ENCODE results near the gene GCAT. TPM values are rescaled to one million over a fixed set of nuclear protein-coding genes. Genes with fewer than 3 reads are reported as not detected.

The GCAT gene
- total and polyA plus RNA-seq, 2 of the 4 experiments (the other 2 are of a cell fraction) = 20.6 to 32.3 TPM

DNA sequence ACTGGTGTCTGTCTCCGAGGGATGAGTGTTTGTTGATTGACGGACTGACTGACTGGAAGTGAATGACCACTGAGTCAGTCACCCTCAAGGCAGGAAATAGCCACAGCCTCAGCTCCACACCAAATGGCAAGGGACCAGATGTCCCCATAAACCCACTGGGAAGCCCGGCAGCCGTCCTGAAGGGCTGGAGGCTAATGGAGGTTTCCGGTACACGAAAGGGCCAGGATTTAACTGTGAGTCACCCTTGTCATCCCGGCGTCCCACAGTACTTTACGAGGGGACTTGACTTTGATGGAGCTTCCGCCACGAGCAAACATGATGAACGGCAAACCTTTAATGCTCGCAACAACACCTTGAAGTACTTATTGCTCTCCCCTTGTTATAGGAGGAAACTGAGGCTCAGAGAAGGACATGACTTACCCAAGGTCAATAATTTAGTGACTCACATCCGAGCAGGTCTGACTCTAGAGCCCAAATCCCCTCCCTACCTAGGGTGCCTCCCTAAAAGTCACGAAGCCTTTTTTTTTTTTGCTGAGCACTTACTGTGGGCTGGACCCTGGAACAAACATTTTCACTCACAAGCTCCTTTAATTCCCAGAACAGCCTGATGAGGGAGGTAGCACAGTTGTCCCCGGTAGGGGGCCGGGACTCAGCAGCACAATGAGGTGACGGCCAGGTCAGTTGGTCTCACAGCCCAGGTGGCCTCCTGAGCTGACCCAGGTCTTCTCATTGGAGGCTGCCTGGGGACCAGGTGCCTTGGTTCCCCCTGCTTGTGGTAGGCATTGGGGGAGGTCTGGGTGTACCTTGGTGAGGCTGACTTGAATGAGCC is 25.2 kb upstream of the GCAT start:
- no TSS peak for BruUV-seq (replicated peaks)
- Histone ChIP-seq H4K20me1 (ENCODE audit: insufficient read depth, low read length) (no peaks in the 10 kb centered on the region), H3K79me1 (ENCODE audit: low read depth in 1 of 2, low read length in 2 of 2) (peaks cover 0 to 13% of the 10 kb centered on the region in 2 experiments; a peak in 1 of 4 replicates), H3K9me3 (ENCODE audit: control insufficient read depth, insufficient read depth, low read length) (no peaks in the 10 kb centered on the region), H2AK9ac (replicated peaks; ENCODE audit: low read depth, low read length, poor library complexity) (peak overlapping the region; percentile 68), H3K27ac (ENCODE audit: insufficient read depth, low read length) (no peak overlapping the region), H3K23ac (ENCODE audit: low read depth, low read length) (peak overlapping the region; percentile 25; the same call in 1 of the 2 replicates), H4K8ac (ENCODE audit: low read depth in 2 of 2, low read length in 2 of 2) (peak overlapping the region in 1 of 2 experiments; percentile 53; a peak in 1 of 4 replicates), H3K36me3 (ENCODE audit: control insufficient read depth, insufficient read depth, low read length) (no peaks in the 10 kb centered on the region), H3K4me3 (ENCODE audit: insufficient read depth, low read depth, low read length) (no peak overlapping the region), H3K4me2 (ENCODE audit: low read depth, low read length) (no peak overlapping the region), H3K56ac (ENCODE audit: extremely low read depth, insufficient read depth, low read length) (no peak overlapping the region), H3K4me1 (ENCODE audit: control insufficient read depth, insufficient read depth, low read length) (peaks cover 5% of the 10 kb centered on the region; the same call in 1 of the 2 replicates), H3K9me1 (ENCODE audit: insufficient read depth, low read length) (peaks cover 14% of the 10 kb centered on the region), H2BK5ac (ENCODE audit: low read depth, low read length, poor library complexity, severe bottlenecking) (no peak overlapping the region), H2AK5ac (ENCODE audit: low read depth, low read length) (peak overlapping the region; percentile 21), H3K9ac (ENCODE audit: low read depth, low read length) (no peak overlapping the region), H2BK15ac (ENCODE audit: low read depth, low read length) (peak overlapping the region; percentile 37; the same call in 1 of the 3 replicates), H4K91ac (ENCODE audit: insufficient read depth, low read depth, low read length) (peak overlapping the region; percentile 28), H3K4ac (ENCODE audit: low read depth, low read length) (peak overlapping the region; percentile 48; the same call in 1 of the 2 replicates), H2AFZ (replicated peaks; ENCODE audit: low read length, poor library complexity) (peak overlapping the region; percentile 52), H4K5ac (ENCODE audit: low read depth, low read length) (no peak overlapping the region), H2BK20ac (ENCODE audit: low read depth, low read length) (peak overlapping the region; percentile 36; the same call in 1 of the 2 replicates), H3K14ac (replicated peaks; ENCODE audit: low read depth, low read length) (peak overlapping the region; percentile 61), H2BK120ac (ENCODE audit: low read depth, low read length) (peak overlapping the region; percentile 28; the same call in 1 of the 2 replicates), H3K27me3 (ENCODE audit: control insufficient read depth, insufficient read depth, low read length) (no peaks in the 10 kb centered on the region), H3K18ac (ENCODE audit: low read depth, low read length) (no peak overlapping the region)
- CTCF ChIA-PET = interaction anchor here (1.0 kb wide), 1 partner anchor 17 kb away, joined by 4 read pairs; no protein-coding TSS in a partner anchor
- DNase-seq = peak; percentile 44
- no peak for ATAC-seq (ENCODE audit: low read depth)
- dilution Hi-C loops (cut with HindIII; ENCODE audit: low sequenced_read_pairs, unreplicated experiment) (no loop called here), intact Hi-C loops (cut with micrococcal nuclease) (no loop called here), in situ Hi-C loops (cut with MboI; ENCODE audit: low sequenced_read_pairs) (no loop called here)
- WGBS, 2 experiments (ENCODE audit: extremely low coverage in 2 of 2, insufficient read length in 1 of 2) = 62% methylated on average over 6 of the region's 18 CpGs; no CpG with 5 or more reads in 1 of the 2 experiments
- POLR2A ChIA-PET (ENCODE audit: unreplicated experiment) = no interaction called here
- no peak for TF ChIP-seq FOS (IDR thresholded peaks at IDR 0.05; ENCODE audit: low read depth, low read length)
- TF ChIP-seq POLR2A (IDR thresholded peaks at IDR 0.05; ENCODE audit: low read depth, low read length) = no peak
- no peak for TF ChIP-seq RFX5 (IDR thresholded peaks at IDR 0.05; ENCODE audit: low read depth, low read length)
- TF ChIP-seq, protein P1, sequence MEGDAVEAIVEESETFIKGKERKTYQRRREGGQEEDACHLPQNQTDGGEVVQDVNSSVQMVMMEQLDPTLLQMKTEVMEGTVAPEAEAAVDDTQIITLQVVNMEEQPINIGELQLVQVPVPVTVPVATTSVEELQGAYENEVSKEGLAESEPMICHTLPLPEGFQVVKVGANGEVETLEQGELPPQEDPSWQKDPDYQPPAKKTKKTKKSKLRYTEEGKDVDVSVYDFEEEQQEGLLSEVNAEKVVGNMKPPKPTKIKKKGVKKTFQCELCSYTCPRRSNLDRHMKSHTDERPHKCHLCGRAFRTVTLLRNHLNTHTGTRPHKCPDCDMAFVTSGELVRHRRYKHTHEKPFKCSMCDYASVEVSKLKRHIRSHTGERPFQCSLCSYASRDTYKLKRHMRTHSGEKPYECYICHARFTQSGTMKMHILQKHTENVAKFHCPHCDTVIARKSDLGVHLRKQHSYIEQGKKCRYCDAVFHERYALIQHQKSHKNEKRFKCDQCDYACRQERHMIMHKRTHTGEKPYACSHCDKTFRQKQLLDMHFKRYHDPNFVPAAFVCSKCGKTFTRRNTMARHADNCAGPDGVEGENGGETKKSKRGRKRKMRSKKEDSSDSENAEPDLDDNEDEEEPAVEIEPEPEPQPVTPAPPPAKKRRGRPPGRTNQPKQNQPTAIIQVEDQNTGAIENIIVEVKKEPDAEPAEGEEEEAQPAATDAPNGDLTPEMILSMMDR (conservative IDR thresholded peaks at IDR 0.05; ENCODE audit: low read depth, low read length) = no peak
- no peak for TF ChIP-seq CEBPB (IDR thresholded peaks at IDR 0.05; ENCODE audit: low read depth, low read length)
- TF ChIP-seq MXI1 (IDR thresholded peaks at IDR 0.05; ENCODE audit: borderline replicate concordance, low read depth, low read length) = no peak
- TF ChIP-seq, protein P2, sequence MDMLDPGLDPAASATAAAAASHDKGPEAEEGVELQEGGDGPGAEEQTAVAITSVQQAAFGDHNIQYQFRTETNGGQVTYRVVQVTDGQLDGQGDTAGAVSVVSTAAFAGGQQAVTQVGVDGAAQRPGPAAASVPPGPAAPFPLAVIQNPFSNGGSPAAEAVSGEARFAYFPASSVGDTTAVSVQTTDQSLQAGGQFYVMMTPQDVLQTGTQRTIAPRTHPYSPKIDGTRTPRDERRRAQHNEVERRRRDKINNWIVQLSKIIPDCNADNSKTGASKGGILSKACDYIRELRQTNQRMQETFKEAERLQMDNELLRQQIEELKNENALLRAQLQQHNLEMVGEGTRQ (IDR thresholded peaks at IDR 0.05; ENCODE audit: low read depth, low read length) = no peak
- no peak for TF ChIP-seq SMC3 (IDR thresholded peaks at IDR 0.05; ENCODE audit: low read depth, low read length)
- TF ChIP-seq MAFK (IDR thresholded peaks at IDR 0.05; ENCODE audit: low read depth, low read length) = no peak
- TF ChIP-seq NFE2L2 (IDR thresholded peaks at IDR 0.05; ENCODE audit: low read depth, low read length) = no peak
- TF ChIP-seq, protein P3, sequence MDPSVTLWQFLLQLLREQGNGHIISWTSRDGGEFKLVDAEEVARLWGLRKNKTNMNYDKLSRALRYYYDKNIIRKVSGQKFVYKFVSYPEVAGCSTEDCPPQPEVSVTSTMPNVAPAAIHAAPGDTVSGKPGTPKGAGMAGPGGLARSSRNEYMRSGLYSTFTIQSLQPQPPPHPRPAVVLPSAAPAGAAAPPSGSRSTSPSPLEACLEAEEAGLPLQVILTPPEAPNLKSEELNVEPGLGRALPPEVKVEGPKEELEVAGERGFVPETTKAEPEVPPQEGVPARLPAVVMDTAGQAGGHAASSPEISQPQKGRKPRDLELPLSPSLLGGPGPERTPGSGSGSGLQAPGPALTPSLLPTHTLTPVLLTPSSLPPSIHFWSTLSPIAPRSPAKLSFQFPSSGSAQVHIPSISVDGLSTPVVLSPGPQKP (IDR thresholded peaks at IDR 0.05; ENCODE audit: borderline replicate concordance, low read depth, low read length) = no peak
- TF ChIP-seq BHLHE40 (IDR thresholded peaks at IDR 0.05; ENCODE audit: low read depth, low read length) = no peak
- TF ChIP-seq MAZ (IDR thresholded peaks at IDR 0.05; ENCODE audit: borderline replicate concordance, low read depth, low read length) = no peak
- no peak for TF ChIP-seq CHD1 (IDR thresholded peaks at IDR 0.05; ENCODE audit: low read depth, low read length)

Measured in IMR-90 (cell line).